NCI-H510A (cell line): Measurements from ENCODE around the gene MEG3.
"Not testable (repeated sequence)": the region's sequence is repeated elsewhere in the genome, so short reads cannot be mapped to it uniquely, and the experiment has no call there.

Experiments
- DNase-seq: peaks from one replicate; lab custom pipeline; 2025; lab: John Stamatoyannopoulos, UW

Gene MEG3

GRCh38 chr14:100815478-100816285 is 10.2 kb upstream of the MEG3 start:
- no peak for DNase-seq

- DNase-seq: no peak
Observed at GRCh38 chr14:100816286-100816949, 9.5 kb upstream of the MEG3 start.

GRCh38 chr14:100816950-100817901 is 8.7 kb upstream of the MEG3 start:
- no peak for DNase-seq

- no peak for DNase-seq
Observed at GRCh38 chr14:100818221-100818699, 7.7 kb upstream of the MEG3 start.

GRCh38 chr14:100818923-100819322 is 7.0 kb upstream of the MEG3 start:
- not testable (repeated sequence) for DNase-seq

DNA sequence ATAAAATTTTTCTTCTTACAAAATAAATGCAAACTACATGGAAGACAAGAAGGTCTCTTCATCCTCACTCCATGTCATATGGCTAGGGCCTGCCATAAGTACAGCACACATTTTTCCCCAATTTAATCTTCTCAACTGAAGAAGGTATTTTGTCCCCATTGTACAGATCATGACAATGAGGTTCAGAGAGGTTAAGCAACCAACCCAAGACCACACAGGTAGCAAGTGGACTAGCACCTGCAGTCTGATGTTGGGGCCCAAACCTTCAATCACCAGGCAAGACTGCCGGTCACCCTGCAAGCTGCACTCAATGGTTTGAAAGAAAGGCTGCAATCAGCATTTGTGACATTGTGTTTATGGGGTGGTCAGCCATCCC is 6.5 kb upstream of the MEG3 start:
- no peak for DNase-seq

DNA sequence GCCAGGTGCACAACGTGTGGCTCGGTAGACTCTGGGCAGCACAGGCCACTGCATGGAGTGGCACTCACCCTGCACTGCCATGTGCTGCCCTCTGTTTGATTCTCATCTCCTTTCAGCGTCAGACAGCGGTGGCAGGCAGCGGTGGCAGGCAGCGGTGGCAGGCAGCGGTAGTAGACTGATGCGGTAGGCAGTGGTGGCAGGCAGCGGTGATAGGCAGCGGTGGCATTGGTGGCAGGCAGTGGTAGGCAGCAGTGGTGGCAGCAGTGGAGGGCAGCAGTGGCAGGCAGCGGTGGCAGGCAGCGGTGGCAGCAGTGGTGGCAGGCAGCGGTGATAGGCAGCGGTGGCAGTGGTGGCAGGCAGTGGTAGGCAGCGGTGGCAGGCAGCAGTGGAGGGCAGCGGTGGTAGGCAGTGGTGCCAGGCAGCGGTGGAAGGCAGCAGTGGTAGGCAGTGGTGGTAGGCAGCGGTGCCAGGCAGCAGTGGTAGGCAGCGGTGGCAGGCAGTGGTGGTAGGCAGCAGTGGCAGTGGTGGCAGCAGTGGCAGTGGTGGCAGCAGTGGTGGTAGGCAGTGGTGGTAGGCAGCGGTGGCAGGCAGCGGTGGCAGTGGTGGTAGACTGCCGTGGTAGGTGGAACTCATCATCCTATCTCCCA is 6.0 kb upstream of the MEG3 start:
- DNase-seq: no peak

GRCh38 chr14:100820957-100821356 is 5.0 kb upstream of the MEG3 start:
- DNase-seq: no peak

DNA sequence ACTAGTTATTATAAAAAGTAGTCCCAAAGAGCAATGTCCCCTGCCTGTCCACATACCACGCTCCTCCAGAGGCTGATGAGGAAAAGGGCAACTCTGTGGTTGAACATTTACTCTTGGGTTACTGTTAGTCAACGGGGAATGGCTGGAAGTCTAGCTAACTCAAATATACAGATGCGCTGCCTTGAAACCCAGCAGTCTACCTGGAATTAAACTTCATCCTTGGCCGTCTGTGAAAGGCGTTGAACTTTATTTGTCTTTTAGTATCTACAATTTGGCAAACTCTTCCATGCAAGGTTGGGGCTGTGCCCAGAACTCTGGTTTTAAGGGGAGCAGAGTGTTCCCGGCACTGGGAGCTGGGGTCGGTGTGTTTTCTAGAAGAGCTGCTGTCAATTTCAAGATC is 3.9 kb upstream of the MEG3 start:
- DNase-seq: no peak

GRCh38 chr14:100822532-100823296 is 3.2 kb upstream of the MEG3 start:
- no peak for DNase-seq

GRCh38 chr14:100823413-100824080 is 2.4 kb upstream of the MEG3 start:
- DNase-seq: no peak

- no peak for DNase-seq
Observed at GRCh38 chr14:100824091-100824551, 1.8 kb upstream of the MEG3 start.

DNA sequence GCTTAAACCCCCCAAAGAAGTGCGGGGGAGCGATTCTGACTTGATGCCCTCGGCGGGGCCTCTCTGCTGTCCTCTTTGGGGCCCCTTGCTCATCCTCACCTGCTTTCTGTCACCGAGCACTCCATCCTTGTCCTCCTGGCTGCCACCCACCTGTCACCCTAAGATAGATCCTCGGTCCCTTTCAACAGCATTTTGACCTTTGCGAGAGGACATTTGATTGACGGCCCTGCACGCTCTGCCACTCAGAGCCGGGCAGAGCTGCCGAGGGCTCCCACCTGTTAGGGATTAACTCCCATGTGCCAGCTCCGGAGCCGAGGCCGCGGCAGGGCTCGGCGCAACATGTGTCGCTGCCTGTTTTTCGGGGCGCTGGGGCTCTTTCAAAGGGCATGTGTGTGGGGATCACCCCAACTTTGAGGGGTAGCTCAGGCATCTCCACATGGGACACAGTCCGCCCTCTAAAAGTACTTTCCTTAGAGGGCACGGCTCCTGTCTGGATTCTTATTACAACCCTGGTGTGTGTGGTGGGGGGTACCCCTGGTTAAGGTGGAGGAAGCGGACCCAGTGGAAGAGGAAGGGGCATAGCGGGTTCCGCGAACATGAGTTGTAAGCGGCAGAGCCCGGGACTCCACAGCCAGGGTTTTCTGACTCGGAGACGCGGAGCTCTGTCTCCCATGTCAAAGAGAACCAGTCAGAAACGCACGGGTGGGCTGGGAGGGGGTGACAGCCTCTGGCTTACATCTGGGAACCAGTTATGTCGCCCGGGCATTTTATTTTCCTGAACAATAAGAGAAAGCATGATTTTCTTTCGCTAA is 811 bp upstream of the MEG3 start:
- DNase-seq: no peak

DNA sequence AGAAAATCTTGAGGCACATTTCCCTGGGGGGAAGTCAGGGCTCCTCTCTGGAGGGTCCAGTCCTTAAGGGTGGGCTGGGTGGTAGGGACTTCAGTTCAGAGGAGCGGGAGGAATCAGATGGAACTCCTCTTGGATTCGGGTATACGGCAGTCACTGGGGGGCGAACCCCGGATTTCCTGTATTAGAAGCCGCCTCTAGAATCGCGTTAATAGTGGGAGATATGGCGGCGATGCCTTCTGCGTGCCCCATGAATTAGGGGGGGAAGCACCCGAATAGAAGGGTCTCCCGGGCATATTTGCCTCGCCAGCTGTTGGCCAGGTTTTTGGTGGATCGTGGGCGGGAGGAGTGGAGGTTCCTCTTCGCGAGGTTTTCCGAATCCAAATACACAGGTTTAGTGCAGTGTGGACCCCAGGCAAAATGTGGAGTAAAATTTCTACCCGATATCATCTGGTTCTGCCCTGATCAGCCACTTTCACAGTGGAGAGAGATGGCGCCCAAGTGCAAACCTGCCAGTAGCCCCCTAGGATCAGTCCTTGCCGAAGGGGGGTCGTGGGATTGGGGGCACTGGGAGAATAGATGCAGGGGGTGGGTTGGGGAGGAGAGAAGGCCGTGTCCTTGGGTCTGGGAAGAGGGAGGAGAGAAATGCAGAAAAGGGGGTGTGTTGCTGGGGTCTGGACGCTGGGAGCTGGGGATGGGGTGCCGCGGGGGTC is 628 bp downstream of the MEG3 start:
- DNase-seq: no peak

DNA sequence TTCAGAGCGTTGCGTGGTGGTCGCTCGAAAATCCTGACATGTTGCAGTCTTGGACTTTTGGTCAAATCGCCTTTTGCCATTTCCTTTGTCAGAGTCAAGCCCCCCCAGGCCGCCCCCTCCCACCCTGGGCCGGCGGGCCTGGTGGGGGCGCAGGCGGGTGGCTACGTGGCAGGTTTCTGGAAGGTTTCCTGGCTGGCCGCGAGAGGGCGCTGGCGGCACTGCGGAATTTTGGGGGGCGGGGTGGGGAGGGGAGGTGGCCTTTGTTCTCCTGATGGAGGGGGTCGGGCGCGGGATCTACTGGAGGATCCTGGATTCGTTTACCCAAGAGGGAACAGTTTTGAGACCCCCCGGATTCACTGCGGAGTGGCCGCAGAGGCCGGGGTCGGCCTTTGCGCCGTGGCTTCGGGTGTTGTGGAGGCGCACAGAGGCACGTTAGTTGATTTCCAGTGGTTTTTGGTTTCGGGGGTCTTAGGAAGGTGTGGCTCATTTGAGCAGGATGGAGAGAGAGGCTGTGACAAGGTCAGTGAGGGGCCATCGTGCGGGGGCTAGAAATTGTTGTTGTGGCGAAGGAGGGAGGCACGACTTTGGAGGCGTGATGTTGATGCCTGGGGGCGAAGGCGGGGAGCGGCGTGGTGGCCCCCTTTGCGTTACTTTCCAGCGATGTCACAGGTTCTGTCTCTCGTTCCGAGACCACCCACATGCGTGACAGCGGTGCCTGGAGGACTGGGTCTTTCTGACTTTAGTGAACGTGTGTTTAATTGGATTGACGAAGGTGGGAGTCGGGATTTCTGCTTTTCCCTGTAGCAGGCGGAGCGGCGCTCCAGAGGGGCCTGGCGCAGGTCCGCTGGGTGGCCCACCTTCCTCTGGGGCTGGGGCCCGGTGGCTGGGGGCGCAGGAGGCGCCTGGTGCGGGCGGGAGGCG is 1.4 kb downstream of the MEG3 start:
- no peak for DNase-seq

- no peak for DNase-seq
Observed at GRCh38 chr14:100828031-100828769, 2.3 kb downstream of the MEG3 start.

DNA sequence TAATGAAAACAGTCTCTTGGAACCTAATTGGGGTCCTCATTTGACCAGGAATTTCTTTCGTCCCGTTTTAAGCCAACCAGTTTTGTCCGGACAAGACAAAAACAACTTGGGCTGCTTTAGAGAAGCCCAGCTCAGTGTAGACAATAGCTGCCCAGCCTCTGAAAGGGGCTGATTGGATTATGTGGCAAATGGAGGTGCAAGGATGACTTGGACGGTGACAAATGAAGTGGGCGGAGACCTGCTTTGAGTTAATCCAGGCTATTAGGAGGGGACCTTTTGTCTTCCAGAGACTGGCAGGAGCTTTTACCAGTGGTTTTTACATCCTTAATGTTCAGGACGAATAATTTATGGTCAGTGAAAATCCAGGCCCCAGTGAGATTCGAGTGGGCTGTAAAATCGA is 4.8 kb downstream of the MEG3 start:
- DNase-seq: no peak
